GM04504 (cell line): Measurements from ENCODE around the gene TBC1D3K.
"Not testable (repeated sequence)": the region's sequence is repeated elsewhere in the genome, so short reads cannot be mapped to it uniquely, and the experiment has no call there.

ENCODE experiments used
- DNase-seq: peaks from one replicate; pipeline ENCODE4 v3.0.0-alpha.2; 2012; ENCODE audit warnings: low read depth

The TBC1D3K gene

DNA sequence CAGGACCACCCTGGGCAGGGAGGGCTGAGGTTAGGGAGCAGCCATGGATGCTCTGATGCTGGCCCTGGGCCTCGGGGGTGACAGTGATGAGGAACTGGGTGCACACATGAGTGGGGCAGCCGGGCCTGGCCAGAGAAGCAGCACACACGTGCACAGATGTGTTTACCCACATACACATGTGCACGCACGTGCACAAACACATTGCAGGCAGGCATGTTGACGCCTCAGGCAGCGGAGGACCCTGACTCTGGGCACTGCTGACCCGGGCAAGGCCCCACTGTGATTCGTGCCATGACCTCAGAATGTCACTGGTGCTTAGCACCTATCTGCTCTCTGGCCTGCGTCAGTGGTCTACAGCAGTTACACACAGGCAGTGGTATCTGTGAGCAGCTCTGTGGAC is at the start of gene TBC1D3K:
TBC1D3K (plus strand) TSS at position 301 of the 400 bp plus-strand sequence. CDS start 1,585 bp downstream, outside the sequence.
- DNase-seq: not testable (repeated sequence)

DNA sequence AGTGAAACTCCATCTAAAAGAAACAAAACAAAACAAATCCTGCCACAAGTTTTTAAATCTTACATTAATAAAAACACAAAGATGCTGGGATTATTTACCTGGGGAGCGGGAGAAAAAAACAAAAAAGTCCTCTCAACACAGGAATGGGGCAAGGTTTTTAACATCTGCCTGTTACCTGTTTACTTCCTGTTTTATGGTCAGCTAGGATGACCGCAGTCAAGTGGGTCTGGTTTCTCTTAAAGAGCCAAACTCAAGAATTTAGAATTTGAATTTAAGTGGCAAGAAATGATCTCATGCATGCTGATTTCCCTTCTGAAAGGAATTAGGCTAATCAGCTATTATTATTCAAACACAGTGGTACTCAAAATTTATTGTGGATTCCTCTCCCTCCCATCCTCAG is 39.7 kb upstream of the TBC1D3K start:
- no peak for DNase-seq

DNA sequence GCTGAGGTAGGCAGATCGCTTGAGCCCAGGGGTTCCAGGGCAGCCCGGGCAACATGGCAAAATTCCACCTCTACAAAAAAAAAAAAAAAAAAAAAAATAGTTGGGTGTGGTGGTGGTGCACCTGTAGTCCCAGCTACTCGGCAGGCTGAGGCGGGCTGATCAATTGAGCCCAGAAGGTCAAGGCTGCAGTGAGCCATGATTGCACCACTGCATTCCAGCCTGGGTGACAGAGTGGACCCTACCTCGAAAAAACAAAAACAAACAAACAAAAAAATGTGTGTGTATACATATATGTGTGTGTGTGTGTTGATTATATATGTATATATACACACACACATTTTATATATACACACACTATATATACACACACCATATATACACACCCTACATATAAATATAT is 39.1 kb upstream of the TBC1D3K start:
- no peak for DNase-seq

DNA sequence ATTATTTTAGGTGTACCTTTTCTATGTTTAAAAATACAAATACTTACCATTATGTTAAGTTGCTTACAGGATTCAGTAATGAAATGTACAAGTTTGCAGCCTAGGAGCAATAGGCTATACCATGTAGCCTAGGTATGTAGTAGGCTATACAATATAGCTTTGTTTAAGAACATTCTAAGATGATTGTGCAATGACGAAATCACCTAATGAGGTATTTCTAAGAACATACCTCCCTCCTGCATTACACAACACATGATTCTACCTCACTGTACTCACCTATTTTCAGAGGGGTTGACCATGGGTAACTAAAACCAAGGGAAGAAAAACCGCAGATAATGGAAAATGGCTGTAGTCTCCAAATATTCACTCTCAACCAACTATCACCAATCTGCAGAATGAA is 35.3 kb upstream of the TBC1D3K start:
- no peak for DNase-seq

DNA sequence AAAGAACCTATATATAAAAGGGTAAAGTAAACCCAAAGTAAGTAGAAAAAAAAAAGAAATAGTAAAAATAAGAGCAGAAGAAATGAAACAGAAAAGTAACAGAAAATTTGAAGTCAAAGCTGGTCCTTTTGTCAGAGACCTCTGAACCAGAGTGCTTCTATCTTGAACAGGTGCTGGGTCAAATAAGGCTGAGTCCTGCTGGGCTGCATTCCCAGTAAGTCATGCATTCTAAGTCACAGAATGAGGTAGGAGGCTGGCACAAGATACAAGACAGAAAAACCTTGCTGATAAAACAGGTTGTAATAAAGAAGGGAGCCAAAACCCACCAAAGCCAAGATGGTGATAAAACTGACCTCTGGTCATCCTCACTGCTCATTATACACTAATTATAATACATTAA is 27.3 kb upstream of the TBC1D3K start:
- not testable (repeated sequence) for DNase-seq
